ENCODE data around the gene HES4. TPM values are rescaled to one million over a fixed set of nuclear protein-coding genes. Genes with fewer than 3 reads are reported as not detected.

HES4 gene
- total RNA-seq, 1 experiment from 2014 or later: 18.5 TPM

- Histone ChIP-seq H3K36me3 (ENCODE audit: insufficient read depth, low read length, poor library complexity, severe bottlenecking) (peaks cover 7% of the 10 kb centered on the region), H3K27ac (ENCODE audit: low read depth, low read length, poor library complexity, severe bottlenecking) (no peak overlapping the region), H3K4me3 (ENCODE audit: low read depth, low read length, poor library complexity, severe bottlenecking) (no peak overlapping the region), H3K9me3 (ENCODE audit: low read depth, low read length, poor library complexity, severe bottlenecking) (no peaks in the 10 kb centered on the region), H3K4me1 (ENCODE audit: insufficient read depth, low read length, poor library complexity, severe bottlenecking) (peaks cover 17% of the 10 kb centered on the region), H3K27me3 (replicated peaks; ENCODE audit: insufficient read depth, low read depth, low read length, poor library complexity) (no peaks in the 10 kb centered on the region)
- no TSS peak for BruUV-seq (replicated peaks)
- no peak for DNase-seq (ENCODE audit: low spot score)
- ChIA-PET CTCF (no interaction called here), POLR2A (ENCODE audit: low non-redundant PET) (no interaction called here)
- no peak for TF ChIP-seq EZH2 (IDR thresholded peaks at IDR 0.05; ENCODE audit: borderline replicate concordance, low read depth, low read length, poor library complexity, severe bottlenecking)
- TF ChIP-seq CTCF (conservative IDR thresholded peaks at IDR 0.05; ENCODE audit: low read depth, low read length): no peak
- intact Hi-C loops (cut with micrococcal nuclease; ENCODE audit: unreplicated experiment): loop anchor here (10.0 kb wide), 1 partner anchor 76 kb away; the partner anchor contains the start of gene C1orf159
Measured at GRCh38 chr1:1038694-1039093, 38.8 kb upstream of the HES4 start.

- POLR2A ChIA-PET (ENCODE audit: low non-redundant PET): no interaction called here
- no TSS peak for BruUV-seq (replicated peaks)
Measured at GRCh38 chr1:1037366-1038327, 37.8 kb upstream of the HES4 start.

More at GRCh38 chr1:1037366-1038327, 37.8 kb upstream of the HES4 start:
- Histone ChIP-seq H3K4me1 (ENCODE audit: insufficient read depth, low read length, poor library complexity, severe bottlenecking) (peaks cover 20% of the 10 kb centered on the region), H3K4me3 (ENCODE audit: low read depth, low read length, poor library complexity, severe bottlenecking) (no peak overlapping the region), H3K9me3 (ENCODE audit: low read depth, low read length, poor library complexity, severe bottlenecking) (no peaks in the 10 kb centered on the region), H3K27me3 (replicated peaks; ENCODE audit: insufficient read depth, low read depth, low read length, poor library complexity) (no peaks in the 10 kb centered on the region), H3K27ac (ENCODE audit: low read depth, low read length, poor library complexity, severe bottlenecking) (no peak overlapping the region), H3K36me3 (ENCODE audit: insufficient read depth, low read length, poor library complexity, severe bottlenecking) (no peaks in the 10 kb centered on the region)
- DNase-seq (ENCODE audit: low spot score): no peak
- intact Hi-C loops (cut with micrococcal nuclease; ENCODE audit: unreplicated experiment): loop anchor here (10.0 kb wide), 1 partner anchor 77 kb away; the partner anchor contains the start of gene C1orf159
- TF ChIP-seq CTCF (conservative IDR thresholded peaks at IDR 0.05; ENCODE audit: low read depth, low read length) (no peak), EZH2 (IDR thresholded peaks at IDR 0.05; ENCODE audit: borderline replicate concordance, low read depth, low read length, poor library complexity, severe bottlenecking) (no peak)
- CTCF ChIA-PET: no interaction called here

Data from A673 (cell line).